GM12891 (cell line): ENCODE data around the gene PPIG.
"Not testable (repeated sequence)": the region's sequence is repeated elsewhere in the genome, so short reads cannot be mapped to it uniquely, and the experiment has no call there.

ENCODE experiments used
- POLR2A ChIP-seq: IDR thresholded peaks from 2 replicates; pipeline ENCODE4 v1.6.1; 2011; ENCODE audit warnings: low read depth, low read length, control low read depth
- TAF1 ChIP-seq: IDR thresholded peaks from 2 replicates; pipeline ENCODE4 v1.6.1; 2011; ENCODE audit warnings: low read depth, low read length, control low read depth

DNA sequence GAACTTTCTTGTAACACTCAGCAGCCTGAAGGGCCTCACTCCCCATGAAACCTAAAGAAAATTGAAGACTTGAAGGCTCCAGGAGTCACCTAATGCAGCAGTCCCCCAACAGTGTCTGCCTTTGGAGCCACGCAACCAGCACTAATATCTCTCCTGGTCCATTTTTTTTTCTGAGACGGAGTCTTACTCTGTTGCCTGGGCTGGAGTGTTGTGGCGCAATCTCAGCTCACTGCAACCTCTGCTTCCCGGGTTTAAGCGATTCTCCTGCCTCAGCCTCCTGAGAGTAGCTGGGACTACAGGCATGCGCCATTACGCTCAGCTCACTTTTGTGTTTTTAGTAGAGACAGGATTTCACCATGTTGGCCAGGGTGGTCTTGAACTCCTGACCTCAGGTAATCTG is 12.4 kb downstream of the PPIG start:
- not testable (repeated sequence) for TF ChIP-seq TAF1, POLR2A
